WTC11 (cell line): ENCODE measurements around the gene ESCO1. TPM values are rescaled to one million over a fixed set of nuclear protein-coding genes. Genes with fewer than 3 reads are reported as not detected.
"Not testable (repeated sequence)": the region's sequence is repeated elsewhere in the genome, so short reads cannot be mapped to it uniquely, and the experiment has no call there.

Experiments
- ATAC-seq: fragments of 200-7000 bp; cut with Tn5 transposase; 2 replicates; pipeline ENCODE4 v1.10.0; 2021; ENCODE audit warnings: mild to moderate bottlenecking, moderate library complexity
- CTCF ChIA-PET: fragments of 300-600 bp; sonication (Branson Sonifier 250); formaldehyde crosslinking; loops from one replicate; lab custom pipeline; 2021; ENCODE audit warnings: antibody characterized with exemption; lab: Charles Lee
- POLR2A ChIA-PET: fragments of 350-600 bp; sonication (Branson Sonifier 250); formaldehyde crosslinking; loops from one replicate; lab custom pipeline; 2021; ENCODE audit warnings: antibody characterized with exemption; lab: Charles Lee
- DNase-seq: peaks from one replicate; pipeline ENCODE4 v3.0.0; 2021; ENCODE audit warnings: low spot score
- H3K27ac Mint-ChIP-seq: 2 replicates; pipeline ENCODE4 v1.8.0; 2021; ENCODE audit warnings: mixed read lengths
- H3K27me3 Mint-ChIP-seq: 2 replicates; pipeline ENCODE4 v1.8.0; 2021; ENCODE audit warnings: low read depth, mild to moderate bottlenecking, moderate library complexity, mixed read lengths
- H3K36me3 Mint-ChIP-seq: 2 replicates; pipeline ENCODE4 v1.8.0; 2021; ENCODE audit warnings: mixed read lengths
- H3K4me1 Mint-ChIP-seq: 2 replicates; pipeline ENCODE4 v1.8.0; 2022; ENCODE audit warnings: mixed read lengths
- H3K4me3 Mint-ChIP-seq: 2 replicates; pipeline ENCODE4 v1.8.0; 2021; ENCODE audit warnings: mild to moderate bottlenecking, moderate library complexity, mixed read lengths
- H3K9me3 Mint-ChIP-seq: 2 replicates; pipeline ENCODE4 v1.8.0; 2021; ENCODE audit warnings: mixed read lengths
- CDX4 ChIP-seq: fragments of 250-450 bp; sonication (Bioruptor Pico); IDR thresholded peaks from 2 replicates; pipeline ENCODE4 v1.9.0; 2021; ENCODE audit warnings: moderate library complexity, mild to moderate bottlenecking, inconsistent platforms, borderline replicate concordance
- ETV6 ChIP-seq: sonication (generic); formaldehyde crosslinking; IDR thresholded peaks from 2 replicates; pipeline ENCODE4 v1.8.1; 2022; ENCODE audit warnings: mild to moderate bottlenecking, missing genetic modification reagents
- FOXK1 ChIP-seq: sonication (generic); formaldehyde crosslinking; IDR thresholded peaks from 2 replicates; pipeline ENCODE4 v1.8.0; 2022; ENCODE audit warnings: mild to moderate bottlenecking, moderate library complexity, missing genetic modification reagents
- FOXP1 ChIP-seq: sonication (generic); formaldehyde crosslinking; IDR thresholded peaks from 2 replicates; pipeline ENCODE4 v1.8.0; 2022; ENCODE audit warnings: missing genetic modification reagents, mild to moderate bottlenecking, moderate library complexity, borderline replicate concordance
- GTF2I ChIP-seq: fragments of 250-450 bp; sonication (Bioruptor Pico); conservative IDR thresholded peaks from 2 replicates; pipeline ENCODE4 v1.4.0; 2021; ENCODE audit warnings: mild to moderate bottlenecking
- JUN ChIP-seq: sonication (generic); formaldehyde crosslinking; IDR thresholded peaks from 2 replicates; pipeline ENCODE4 v1.8.0; 2023; ENCODE audit warnings: mild to moderate bottlenecking, missing genetic modification reagents
- MXD4 ChIP-seq: fragments of 250-450 bp; sonication (Bioruptor Pico); IDR thresholded peaks from 2 replicates; pipeline ENCODE4 v1.8.0; 2021; ENCODE audit warnings: mild to moderate bottlenecking, moderate library complexity, borderline replicate concordance
- MYBL2 ChIP-seq: sonication (generic); formaldehyde crosslinking; IDR thresholded peaks from 2 replicates; pipeline ENCODE4 v1.8.1; 2023; ENCODE audit warnings: mild to moderate bottlenecking, moderate library complexity, missing genetic modification reagents
- NFE2L1 ChIP-seq: sonication (generic); formaldehyde crosslinking; IDR thresholded peaks from 2 replicates; pipeline ENCODE4 v1.8.1; 2023; ENCODE audit warnings: missing genetic modification reagents
- PRDM15 ChIP-seq: sonication (generic); formaldehyde crosslinking; IDR thresholded peaks from 2 replicates; pipeline ENCODE4 v1.8.0; 2022; ENCODE audit warnings: missing genetic modification reagents
- RELA ChIP-seq: sonication (generic); formaldehyde crosslinking; IDR thresholded peaks from 2 replicates; pipeline ENCODE4 v1.8.1; 2022; ENCODE audit warnings: missing genetic modification reagents, mild to moderate bottlenecking, borderline replicate concordance
- SOX15 ChIP-seq: fragments of 250-450 bp; sonication (Bioruptor Pico); IDR thresholded peaks from 2 replicates; pipeline ENCODE4 v1.9.0; 2021; ENCODE audit warnings: mild to moderate bottlenecking
- STAT6 ChIP-seq: sonication (generic); formaldehyde crosslinking; conservative IDR thresholded peaks from 2 replicates; pipeline ENCODE4 v1.8.1; 2023; ENCODE audit warnings: mild to moderate bottlenecking, low read depth, missing genetic modification reagents, moderate library complexity
- USF1 ChIP-seq: sonication (generic); formaldehyde crosslinking; IDR thresholded peaks from 2 replicates; pipeline ENCODE4 v1.8.0; 2022; ENCODE audit warnings: mild to moderate bottlenecking, missing genetic modification reagents
- ZNF138 ChIP-seq: sonication (generic); formaldehyde crosslinking; conservative IDR thresholded peaks from 2 replicates; pipeline ENCODE4 v1.8.1; 2022; ENCODE audit warnings: mild to moderate bottlenecking, moderate library complexity, missing genetic modification reagents
- ZNF281 ChIP-seq: sonication (generic); formaldehyde crosslinking; IDR thresholded peaks from 2 replicates; pipeline ENCODE4 v1.8.0; 2023; ENCODE audit warnings: mild to moderate bottlenecking, missing genetic modification reagents
- ZNF396 ChIP-seq: fragments of 250-450 bp; sonication (Bioruptor Pico); IDR thresholded peaks from 2 replicates; pipeline ENCODE4 v1.8.0; 2021; ENCODE audit warnings: mild to moderate bottlenecking, moderate library complexity, borderline replicate concordance
- ZNF416 ChIP-seq: fragments of 250-450 bp; sonication (Bioruptor Pico); IDR thresholded peaks from 2 replicates; pipeline ENCODE4 v1.9.0; 2021; ENCODE audit warnings: mild to moderate bottlenecking, inconsistent platforms
- ZNF423 ChIP-seq: fragments of 250-450 bp; sonication (Bioruptor Pico); IDR thresholded peaks from 2 replicates; pipeline ENCODE4 v2.1.2; 2022; ENCODE audit warnings: mild to moderate bottlenecking, moderate library complexity
- ZNF512 ChIP-seq: sonication (generic); formaldehyde crosslinking; IDR thresholded peaks from 2 replicates; pipeline ENCODE4 v1.8.1; 2022; ENCODE audit warnings: missing genetic modification reagents, borderline replicate concordance
- total RNA-seq: library from RNA; stranded (reverse); gene quantifications from 3 replicates; pipeline ENCODE4 v1.2.3, GENCODE V29; 2021

ESCO1 gene
- total RNA-seq, 1 experiment from 2014 or later, result 46.5 TPM

GRCh38 chr18:21621640-21622039, 21.1 kb upstream of the ESCO1 start:
- POLR2A ChIA-PET, H3K9me3 Mint-ChIP-seq, H3K4me1 Mint-ChIP-seq, ATAC-seq, H3K27ac Mint-ChIP-seq, H3K27me3 Mint-ChIP-seq, DNase-seq, H3K4me3 Mint-ChIP-seq: not testable (repeated sequence)
- peaks cover 61% of the 10 kb centered on the region for H3K36me3 Mint-ChIP-seq
- CTCF ChIA-PET, result interaction anchor here (1.5 to 1.9 kb wide), 2 partner anchors 9 to 21 kb away, joined by 5 to 7 read pairs; partner anchors contain the start of genes ESCO1 and SNRPD1

- ChIA-PET POLR2A (interaction anchor here (0.7 to 3.6 kb wide), 3 partner anchors 10 to 336 kb away, joined by 3 to 24 read pairs (median 8); partner anchors contain the start of gene ESCO1), CTCF (interaction anchor here (0.6 to 6.3 kb wide), 6 partner anchors 9 to 1530 kb away, joined by 3 to 86 read pairs (median 4); partner anchors contain the start of gene ESCO1)
- peaks cover 31% of the 10 kb centered on the region for H3K36me3 Mint-ChIP-seq
- no peaks in the 10 kb centered on the region; the same call in 1 of the 2 replicates for H3K27me3 Mint-ChIP-seq
- peak within 1 kb of the TSS; percentile 97 for H3K4me3 Mint-ChIP-seq
- H3K9me3 Mint-ChIP-seq, result peaks cover 12% of the 10 kb centered on the region
- DNase-seq (peak; percentile 91), ATAC-seq (peak; percentile 97)
- H3K27ac Mint-ChIP-seq, result peak within 1 kb of the TSS; percentile 99
- peaks cover 21% of the 10 kb centered on the region for H3K4me1 Mint-ChIP-seq
- no peak for TF ChIP-seq ZNF138 (CRISPR knock-in tag)
- TF ChIP-seq USF1 (CRISPR knock-in tag), result peak; percentile 65; the same call in 1 of the 2 replicates
- TF ChIP-seq ZNF281 (CRISPR knock-in tag), result no peak
- TF ChIP-seq CDX4 (CRISPR knock-in tag), result no peak
- peak; percentile 43; the same call in 1 of the 2 replicates for TF ChIP-seq NFE2L1
- TF ChIP-seq GTF2I (CRISPR knock-in tag), result no peak
- TF ChIP-seq PRDM15 (CRISPR knock-in tag), result 0 out of 2 replicates have a peak, but pooled peaks have one; percentile 11
- TF ChIP-seq ETV6, result peak; percentile 97; the same call in 1 of the 2 replicates
- TF ChIP-seq SOX15 (CRISPR knock-in tag), result no peak
- no peak for TF ChIP-seq ZNF512
- TF ChIP-seq STAT6 (CRISPR knock-in tag), result no peak
- TF ChIP-seq JUN (CRISPR knock-in tag), result peak; percentile 56; the same call in 1 of the 2 replicates
- TF ChIP-seq ZNF416, result no peak
- peak; percentile 87 for TF ChIP-seq FOXP1
- TF ChIP-seq RELA, result peak; percentile 80; the same call in 1 of the 2 replicates
- TF ChIP-seq ZNF396 (CRISPR knock-in tag), result no peak
- TF ChIP-seq MXD4, result no peak
- TF ChIP-seq FOXK1 (CRISPR knock-in tag), result peak; percentile 97
- TF ChIP-seq MYBL2, result peak; percentile 98
- no peak for TF ChIP-seq ZNF423 (CRISPR knock-in tag)
These were observed 11.9 kb upstream of the ESCO1 start, which contains the start of gene SNRPD1 for GRCh38 chr18:21612125-21613039. TSS of gene SNRPD1 (plus strand) at chr18:21612314. CDS start at chr18:21612430, 116 bp downstream.
